Loucy (cell line): ENCODE data around the gene SLC12A2.

Experiments used
- CTCF ChIP-seq: fragments of 200-600 bp; sonication (generic); conservative IDR thresholded peaks from 2 replicates; pipeline ENCODE4 v1.5.1; 2014; ENCODE audit warnings: mild to moderate bottlenecking, antibody characterized with exemption, low read length
- EZH2phosphoT487 ChIP-seq: fragments of 200-600 bp; IDR thresholded peaks from 2 replicates; pipeline ENCODE4 v1.6.1; 2018; ENCODE audit warnings: antibody characterized with exemption, mild to moderate bottlenecking, moderate library complexity, borderline replicate concordance

GRCh38 chr5:128093368-128093767 lies 9.8 kb downstream of the SLC12A2 start:
- TF ChIP-seq CTCF (no peak), EZH2phosphoT487 (no peak)
